ENCODE measurements around the gene PARVA. TPM values are rescaled to one million over a fixed set of nuclear protein-coding genes. Genes with fewer than 3 reads are reported as not detected.

PARVA gene
- total RNA-seq, 1 experiment from 2014 or later: 31.5 TPM

DNA sequence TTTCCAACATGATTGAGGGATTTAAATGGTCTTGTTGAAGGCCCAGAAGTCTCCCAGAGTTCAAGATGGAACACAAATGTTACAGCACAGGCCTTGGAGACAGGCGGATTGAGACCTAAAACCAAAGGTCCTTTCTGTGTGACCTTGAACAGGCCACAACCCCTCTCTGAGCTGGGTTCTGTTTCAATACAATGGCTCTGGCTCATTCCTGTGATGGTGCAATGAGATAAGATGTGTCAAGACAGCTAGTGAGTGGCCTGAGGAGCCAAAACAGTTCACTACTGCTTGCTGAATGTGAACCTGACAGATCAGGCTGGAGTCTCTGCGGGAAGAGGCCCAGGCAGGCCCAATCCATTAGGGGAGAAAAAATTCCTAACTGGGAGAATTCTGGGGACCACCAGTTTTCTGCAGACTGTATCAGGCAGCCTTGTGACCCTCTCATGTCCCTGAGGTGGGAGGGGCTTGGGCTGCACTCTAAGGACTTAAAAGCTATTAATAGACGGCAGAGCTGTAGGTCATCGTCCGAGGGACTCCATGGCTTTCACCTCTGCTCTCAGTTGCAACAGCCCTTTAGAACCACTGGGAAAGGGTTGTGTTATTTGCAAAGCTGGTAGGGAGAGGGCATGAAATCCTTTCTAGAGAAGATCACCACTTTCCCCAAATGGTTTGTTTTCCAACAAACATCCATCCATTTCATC is 170.7 kb downstream of the PARVA start:
- Histone ChIP-seq H3K79me2 (ENCODE audit: low read depth) (no peaks in the 10 kb centered on the region), H3F3A (ENCODE audit: insufficient read depth, low read depth) (no peaks in the 10 kb centered on the region), H3K9me3 (ENCODE audit: insufficient read depth, low read depth) (no peaks in the 10 kb centered on the region), H4K20me1 (ENCODE audit: insufficient read depth) (no peaks in the 10 kb centered on the region), H3K4me3 (no peak overlapping the region), H3K36me3 (ENCODE audit: low read depth) (no peaks in the 10 kb centered on the region), H3K9me2 (ENCODE audit: insufficient read depth) (no peaks in the 10 kb centered on the region), H3K4me2 (no peak overlapping the region), H3K27ac (no peak overlapping the region), H3K4me1 (replicated peaks; ENCODE audit: insufficient read depth) (no peaks in the 10 kb centered on the region; the same call in 1 of the 2 replicates), H2AFZ (no peak overlapping the region), H3K27me3 (ENCODE audit: insufficient read depth, low read depth) (no peaks in the 10 kb centered on the region)
- ChIA-PET CTCF (no interaction called here), POLR2A (ENCODE audit: unreplicated experiment) (no interaction called here)
- TF ChIP-seq, protein P1, sequence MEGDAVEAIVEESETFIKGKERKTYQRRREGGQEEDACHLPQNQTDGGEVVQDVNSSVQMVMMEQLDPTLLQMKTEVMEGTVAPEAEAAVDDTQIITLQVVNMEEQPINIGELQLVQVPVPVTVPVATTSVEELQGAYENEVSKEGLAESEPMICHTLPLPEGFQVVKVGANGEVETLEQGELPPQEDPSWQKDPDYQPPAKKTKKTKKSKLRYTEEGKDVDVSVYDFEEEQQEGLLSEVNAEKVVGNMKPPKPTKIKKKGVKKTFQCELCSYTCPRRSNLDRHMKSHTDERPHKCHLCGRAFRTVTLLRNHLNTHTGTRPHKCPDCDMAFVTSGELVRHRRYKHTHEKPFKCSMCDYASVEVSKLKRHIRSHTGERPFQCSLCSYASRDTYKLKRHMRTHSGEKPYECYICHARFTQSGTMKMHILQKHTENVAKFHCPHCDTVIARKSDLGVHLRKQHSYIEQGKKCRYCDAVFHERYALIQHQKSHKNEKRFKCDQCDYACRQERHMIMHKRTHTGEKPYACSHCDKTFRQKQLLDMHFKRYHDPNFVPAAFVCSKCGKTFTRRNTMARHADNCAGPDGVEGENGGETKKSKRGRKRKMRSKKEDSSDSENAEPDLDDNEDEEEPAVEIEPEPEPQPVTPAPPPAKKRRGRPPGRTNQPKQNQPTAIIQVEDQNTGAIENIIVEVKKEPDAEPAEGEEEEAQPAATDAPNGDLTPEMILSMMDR (conservative IDR thresholded peaks at IDR 0.05): no peak
- no peak for TF ChIP-seq EZH2 (IDR thresholded peaks at IDR 0.05; ENCODE audit: low read depth)
- intact Hi-C loops (cut with micrococcal nuclease; ENCODE audit: unreplicated experiment): no loop called here
- no TSS peak for BruUV-seq (replicated peaks)
- DNase-seq: no peak

DNA sequence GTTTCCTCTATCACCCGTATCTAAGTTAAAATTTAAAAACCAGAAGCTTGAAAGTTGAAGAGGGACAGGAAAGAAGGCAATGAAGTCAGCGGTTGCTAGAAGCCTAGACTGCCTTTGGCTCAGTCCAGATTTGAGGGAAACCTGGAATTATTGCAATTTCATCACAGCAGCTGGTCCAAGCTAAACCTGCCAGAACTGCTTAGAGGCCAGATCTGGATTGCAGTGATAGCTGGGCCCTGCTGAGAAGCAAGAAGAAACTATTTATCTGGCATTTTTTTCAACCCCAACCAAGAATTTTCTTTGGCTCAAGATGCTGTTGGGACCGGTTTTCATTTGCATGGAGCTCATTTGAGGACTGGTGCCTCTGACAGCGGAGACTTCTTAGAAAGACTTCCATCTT is 175.3 kb downstream of the PARVA start:
- Histone ChIP-seq H4K20me1 (ENCODE audit: insufficient read depth) (no peaks in the 10 kb centered on the region), H3K79me2 (ENCODE audit: low read depth) (no peaks in the 10 kb centered on the region), H3K4me2 (no peak overlapping the region), H3K36me3 (ENCODE audit: low read depth) (no peaks in the 10 kb centered on the region), H3K4me1 (replicated peaks; ENCODE audit: insufficient read depth) (no peaks in the 10 kb centered on the region), H3K9me3 (ENCODE audit: insufficient read depth, low read depth) (no peaks in the 10 kb centered on the region), H3K27ac (no peak overlapping the region), H3K4me3 (no peak overlapping the region), H2AFZ (no peak overlapping the region), H3F3A (ENCODE audit: insufficient read depth, low read depth) (no peaks in the 10 kb centered on the region), H3K27me3 (ENCODE audit: insufficient read depth, low read depth) (no peaks in the 10 kb centered on the region), H3K9me2 (ENCODE audit: insufficient read depth) (no peaks in the 10 kb centered on the region)
- CTCF ChIA-PET: interaction anchor here (0.6 kb wide), 1 partner anchor 409 kb away, joined by 3 read pairs; no protein-coding TSS in a partner anchor
- DNase-seq: no peak
- intact Hi-C loops (cut with micrococcal nuclease; ENCODE audit: unreplicated experiment): no loop called here
- TF ChIP-seq, protein P1 (conservative IDR thresholded peaks at IDR 0.05): no peak
- TF ChIP-seq EZH2 (IDR thresholded peaks at IDR 0.05; ENCODE audit: low read depth): no peak
- BruUV-seq (replicated peaks): no TSS peak
- POLR2A ChIA-PET (ENCODE audit: unreplicated experiment): interaction anchor here (0.6 kb wide), 3 partner anchors 182 to 777 kb away, joined by 3 to 8 read pairs (median 6); no protein-coding TSS in a partner anchor

DNA sequence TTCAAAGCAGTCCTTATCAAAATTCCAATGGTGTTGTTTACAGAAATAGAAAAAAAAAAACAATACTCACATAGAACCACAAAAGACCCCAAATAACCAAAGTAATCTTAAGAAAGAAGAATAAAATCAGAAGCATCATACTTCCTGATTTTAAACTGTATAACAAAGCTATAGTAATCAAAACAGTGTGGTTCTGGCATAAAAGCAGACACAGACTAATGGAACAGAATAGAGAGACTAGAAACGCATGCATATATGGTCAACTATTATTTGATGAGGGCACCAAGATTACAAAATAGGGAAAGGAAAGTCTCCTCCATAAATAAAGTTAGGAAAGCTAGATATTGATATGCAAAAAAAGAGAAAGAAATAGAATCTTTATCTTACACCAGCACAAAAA is 176.8 kb downstream of the PARVA start:
- Histone ChIP-seq H3K79me2 (ENCODE audit: low read depth) (no peaks in the 10 kb centered on the region), H2AFZ (no peak overlapping the region), H3K4me3 (no peak overlapping the region), H3K4me1 (replicated peaks; ENCODE audit: insufficient read depth) (no peaks in the 10 kb centered on the region), H3K27me3 (ENCODE audit: insufficient read depth, low read depth) (no peaks in the 10 kb centered on the region), H3K9me2 (ENCODE audit: insufficient read depth) (no peaks in the 10 kb centered on the region), H3F3A (ENCODE audit: insufficient read depth, low read depth) (no peaks in the 10 kb centered on the region), H3K4me2 (no peak overlapping the region), H4K20me1 (ENCODE audit: insufficient read depth) (no peaks in the 10 kb centered on the region), H3K36me3 (ENCODE audit: low read depth) (no peaks in the 10 kb centered on the region), H3K27ac (no peak overlapping the region), H3K9me3 (ENCODE audit: insufficient read depth, low read depth) (no peaks in the 10 kb centered on the region)
- ChIA-PET POLR2A (ENCODE audit: unreplicated experiment) (no interaction called here), CTCF (no interaction called here)
- intact Hi-C loops (cut with micrococcal nuclease; ENCODE audit: unreplicated experiment): no loop called here
- no peak for DNase-seq
- TF ChIP-seq EZH2 (IDR thresholded peaks at IDR 0.05; ENCODE audit: low read depth): no peak
- TF ChIP-seq, protein P1 (conservative IDR thresholded peaks at IDR 0.05): no peak
- BruUV-seq (replicated peaks): no TSS peak
